NCI-H226 (cell line): Measurements from ENCODE around the gene KRTAP5-10.
"Not testable (repeated sequence)": the region's sequence is repeated elsewhere in the genome, so short reads cannot be mapped to it uniquely, and the experiment has no call there.

ENCODE experiments used
- DNase-seq: peaks from one replicate; pipeline ENCODE4 v3.0.0-alpha.2; 2015

Gene KRTAP5-10

GRCh38 chr11:71565263-71565662 is at the start of gene KRTAP5-10:
KRTAP5-10 (plus strand) TSS chr11:71565563; CDS start chr11:71565588, 25 bp downstream.
- no peak for DNase-seq

- DNase-seq: no peak
Measured at GRCh38 chr11:71518506-71519471, 46.6 kb upstream of the KRTAP5-10 start.

- no peak for DNase-seq
Measured at GRCh38 chr11:71519546-71519945, 45.8 kb upstream of the KRTAP5-10 start.

GRCh38 chr11:71525188-71525937 is 40.0 kb upstream of the KRTAP5-10 start:
- no peak for DNase-seq

- no peak for DNase-seq
Measured at GRCh38 chr11:71525938-71526495, 39.3 kb upstream of the KRTAP5-10 start.

- DNase-seq: not testable (repeated sequence)
Measured at GRCh38 chr11:71526796-71527575, 38.4 kb upstream of the KRTAP5-10 start, which contains the start of gene KRTAP5-7. KRTAP5-7 (plus strand) TSS chr11:71527267; CDS start chr11:71527301, 34 bp downstream.

- no peak for DNase-seq
Measured at GRCh38 chr11:71527576-71528210, 37.7 kb upstream of the KRTAP5-10 start.

- no peak for DNase-seq
Measured at GRCh38 chr11:71530602-71531001, 34.8 kb upstream of the KRTAP5-10 start.

- DNase-seq: no peak
Measured at GRCh38 chr11:71532036-71532610, 33.2 kb upstream of the KRTAP5-10 start.

- not testable (repeated sequence) for DNase-seq
Measured at GRCh38 chr11:71534711-71535608, 30.4 kb upstream of the KRTAP5-10 start.

- no peak for DNase-seq
Measured at GRCh38 chr11:71535825-71536224, 29.5 kb upstream of the KRTAP5-10 start.

GRCh38 chr11:71537537-71537936 is 27.8 kb upstream of the KRTAP5-10 start:
- DNase-seq: no peak

GRCh38 chr11:71537977-71538665 is 27.2 kb upstream of the KRTAP5-10 start, which contains the start of gene KRTAP5-8:
KRTAP5-8 (plus strand) TSS chr11:71538025; CDS start chr11:71538056, 31 bp downstream.
- DNase-seq: not testable (repeated sequence)

- DNase-seq: no peak
Measured at GRCh38 chr11:71538666-71538990, 26.7 kb upstream of the KRTAP5-10 start.

- DNase-seq: no peak
Measured at GRCh38 chr11:71539017-71539416, 26.3 kb upstream of the KRTAP5-10 start.

- DNase-seq: not testable (repeated sequence)
Measured at GRCh38 chr11:71539971-71540370, 25.4 kb upstream of the KRTAP5-10 start.

GRCh38 chr11:71540521-71541304 is 24.6 kb upstream of the KRTAP5-10 start:
- DNase-seq: not testable (repeated sequence)

- no peak for DNase-seq
Measured at GRCh38 chr11:71542382-71542781, 23.0 kb upstream of the KRTAP5-10 start.
